Bronchial epithelial cell (primary cell): ENCODE results near the gene ARHGAP10. TPM values are rescaled to one million over a fixed set of nuclear protein-coding genes. Genes with fewer than 3 reads are reported as not detected.
"Not testable (repeated sequence)": the region's sequence is repeated elsewhere in the genome, so short reads cannot be mapped to it uniquely, and the experiment has no call there.

Experiments used
- DNase-seq: peaks from one replicate; pipeline ENCODE4 v3.0.0-alpha.2; 2010; ENCODE audit warnings: low read depth
- FAIRE-seq: peaks from 2 replicates; lab custom pipeline; 2011; peaks lifted over from hg19 to GRCh38; lab: Jason Lieb, UNC
- H3K27me3 ChIP-seq: 2 replicates; pipeline ENCODE4 v1.5.1; 2011; ENCODE audit warnings: low read length; ENCODE audit not compliant: control insufficient read depth, insufficient read depth
- H3K36me3 ChIP-seq: 2 replicates; pipeline ENCODE4 v1.5.1; 2011; ENCODE audit warnings: low read length; ENCODE audit not compliant: control insufficient read depth, insufficient read depth
- H3K4me3 ChIP-seq: 2 replicates; pipeline ENCODE4 v1.5.1; 2011; ENCODE audit warnings: mild to moderate bottlenecking, low read depth, low read length, control low read depth
- total RNA-seq: library from RNA; depleted of rRNA; stranded (reverse); fragments of >200 nt; gene quantifications from 2 replicates; pipeline ENCODE4 v1.2.1, GENCODE V29; 2014
- TF ChIP-seq, protein P1 (sequence below): IDR thresholded peaks from 2 replicates; pipeline ENCODE4 v1.5.1; 2011; ENCODE audit warnings: mild to moderate bottlenecking, moderate library complexity, low read length, control low read depth, inconsistent platforms; ENCODE audit not compliant: insufficient read depth, severe bottlenecking

ARHGAP10 gene
- total RNA-seq, 1 donor from 2014 or later: 8.4 TPM

DNA sequence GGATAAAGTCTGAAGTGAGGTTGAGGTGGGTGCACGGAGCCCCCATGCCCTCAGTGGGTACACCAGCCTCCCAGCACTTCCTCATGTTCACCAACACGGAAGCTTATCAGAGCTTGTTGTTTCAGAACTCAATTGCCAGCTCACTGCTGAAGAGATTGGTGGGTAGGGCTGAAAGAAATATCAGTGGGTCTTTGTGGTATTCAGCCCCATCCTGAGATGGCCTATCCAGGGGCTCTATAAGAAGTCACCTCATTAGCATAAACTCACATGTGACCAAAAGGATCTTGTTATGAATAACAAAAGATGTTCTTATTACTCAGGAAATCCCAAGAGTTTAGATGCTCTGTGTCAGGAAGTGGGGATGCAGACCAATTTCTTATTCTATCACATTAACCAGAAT is 177.3 kb downstream of the ARHGAP10 start:
- no peaks in the 10 kb centered on the region for H3K36me3 ChIP-seq
- no peak for FAIRE-seq
- no peak overlapping the region for H3K4me3 ChIP-seq
- TF ChIP-seq, protein P1, sequence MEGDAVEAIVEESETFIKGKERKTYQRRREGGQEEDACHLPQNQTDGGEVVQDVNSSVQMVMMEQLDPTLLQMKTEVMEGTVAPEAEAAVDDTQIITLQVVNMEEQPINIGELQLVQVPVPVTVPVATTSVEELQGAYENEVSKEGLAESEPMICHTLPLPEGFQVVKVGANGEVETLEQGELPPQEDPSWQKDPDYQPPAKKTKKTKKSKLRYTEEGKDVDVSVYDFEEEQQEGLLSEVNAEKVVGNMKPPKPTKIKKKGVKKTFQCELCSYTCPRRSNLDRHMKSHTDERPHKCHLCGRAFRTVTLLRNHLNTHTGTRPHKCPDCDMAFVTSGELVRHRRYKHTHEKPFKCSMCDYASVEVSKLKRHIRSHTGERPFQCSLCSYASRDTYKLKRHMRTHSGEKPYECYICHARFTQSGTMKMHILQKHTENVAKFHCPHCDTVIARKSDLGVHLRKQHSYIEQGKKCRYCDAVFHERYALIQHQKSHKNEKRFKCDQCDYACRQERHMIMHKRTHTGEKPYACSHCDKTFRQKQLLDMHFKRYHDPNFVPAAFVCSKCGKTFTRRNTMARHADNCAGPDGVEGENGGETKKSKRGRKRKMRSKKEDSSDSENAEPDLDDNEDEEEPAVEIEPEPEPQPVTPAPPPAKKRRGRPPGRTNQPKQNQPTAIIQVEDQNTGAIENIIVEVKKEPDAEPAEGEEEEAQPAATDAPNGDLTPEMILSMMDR: no peak
- H3K27me3 ChIP-seq: no peaks in the 10 kb centered on the region
- no peak for DNase-seq

DNA sequence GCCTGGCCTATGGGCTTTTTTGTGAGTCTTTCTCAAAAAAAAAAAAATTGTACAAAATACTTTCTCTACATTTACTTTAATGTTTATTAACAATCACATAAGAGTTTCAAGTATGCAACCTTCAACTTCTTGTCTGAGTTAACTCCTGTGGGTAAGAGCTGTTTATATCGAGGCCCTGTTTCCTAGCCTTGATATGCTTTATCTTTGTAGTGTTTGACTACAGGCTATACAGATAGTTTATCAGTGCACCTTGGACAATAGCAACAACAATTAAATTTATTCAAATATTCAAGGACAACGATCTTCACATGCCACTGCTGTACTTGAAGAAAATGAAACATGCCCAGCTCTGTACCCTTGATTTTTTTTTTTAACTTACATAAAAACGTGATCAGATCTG is 178.4 kb downstream of the ARHGAP10 start:
- Histone ChIP-seq H3K27me3 (no peaks in the 10 kb centered on the region), H3K36me3 (no peaks in the 10 kb centered on the region), H3K4me3 (no peak overlapping the region)
- no peak for DNase-seq
- FAIRE-seq: no peak
- TF ChIP-seq, protein P1: no peak

DNA sequence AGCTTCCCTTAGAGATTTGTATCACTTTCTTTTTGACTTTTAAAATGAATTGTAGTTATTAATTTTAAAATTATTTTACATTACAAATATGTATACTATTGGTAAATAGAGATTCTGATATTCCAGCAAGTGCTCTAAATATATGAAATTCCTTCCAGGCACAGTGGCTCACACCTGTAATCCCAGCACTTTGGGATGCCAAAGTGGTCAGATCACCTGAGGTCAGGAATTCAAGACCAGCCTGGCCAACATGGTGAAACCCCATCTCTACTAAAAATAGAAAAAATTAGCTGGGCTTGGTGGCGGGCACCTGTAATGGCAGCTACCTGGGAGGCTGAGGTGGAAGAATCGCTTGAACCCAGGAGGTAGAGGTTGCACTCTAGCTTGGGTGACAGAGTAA is 180.2 kb downstream of the ARHGAP10 start:
- FAIRE-seq, H3K27me3 ChIP-seq, H3K36me3 ChIP-seq, H3K4me3 ChIP-seq, DNase-seq: not testable (repeated sequence)

DNA sequence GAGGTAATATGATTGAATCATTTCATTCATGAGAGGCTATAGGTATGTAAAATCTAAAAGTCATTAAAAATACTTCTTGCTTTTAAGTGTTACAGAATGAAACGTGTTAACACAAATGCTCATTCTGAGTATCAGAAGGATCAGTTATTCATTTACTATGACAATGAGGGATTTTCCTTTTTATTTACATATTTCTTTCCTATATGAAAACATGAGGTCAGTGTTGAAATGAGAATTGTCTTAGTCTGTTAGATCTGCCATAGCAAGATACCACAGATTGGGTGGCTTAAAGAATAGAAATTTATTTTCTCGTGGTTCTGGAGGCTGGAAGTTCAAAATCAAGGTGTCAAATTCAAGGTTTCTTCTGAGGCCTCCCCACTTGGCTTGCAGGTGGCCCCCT is 181.2 kb downstream of the ARHGAP10 start:
- DNase-seq (no peak), FAIRE-seq (no peak)
- H3K4me3 ChIP-seq: no peak overlapping the region
- H3K36me3 ChIP-seq: no peaks in the 10 kb centered on the region
- TF ChIP-seq, protein P1: no peak
- no peaks in the 10 kb centered on the region for H3K27me3 ChIP-seq

DNA sequence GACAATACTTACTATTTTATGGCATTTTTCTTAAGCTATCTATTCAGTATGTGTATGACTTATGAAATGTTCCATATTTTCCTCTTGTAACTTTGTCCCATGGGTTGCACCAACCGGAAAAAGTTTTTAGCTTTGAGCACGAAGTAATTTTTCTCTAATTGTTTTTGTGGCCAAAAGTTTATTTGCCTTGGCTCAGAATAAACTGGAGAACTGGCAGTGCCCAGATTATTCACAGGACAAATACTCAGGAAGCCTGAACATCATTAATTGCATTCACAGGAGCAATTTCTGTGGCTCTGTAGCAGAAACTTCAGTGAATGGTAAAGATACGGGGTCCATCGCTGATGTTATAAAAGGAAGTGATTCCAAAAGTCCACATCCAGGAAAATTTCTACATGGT is 184.5 kb downstream of the ARHGAP10 start:
- no peaks in the 10 kb centered on the region for H3K27me3 ChIP-seq
- H3K36me3 ChIP-seq: no peaks in the 10 kb centered on the region
- FAIRE-seq (no peak), DNase-seq (no peak)
- TF ChIP-seq, protein P1: no peak
- H3K4me3 ChIP-seq: no peak overlapping the region

DNA sequence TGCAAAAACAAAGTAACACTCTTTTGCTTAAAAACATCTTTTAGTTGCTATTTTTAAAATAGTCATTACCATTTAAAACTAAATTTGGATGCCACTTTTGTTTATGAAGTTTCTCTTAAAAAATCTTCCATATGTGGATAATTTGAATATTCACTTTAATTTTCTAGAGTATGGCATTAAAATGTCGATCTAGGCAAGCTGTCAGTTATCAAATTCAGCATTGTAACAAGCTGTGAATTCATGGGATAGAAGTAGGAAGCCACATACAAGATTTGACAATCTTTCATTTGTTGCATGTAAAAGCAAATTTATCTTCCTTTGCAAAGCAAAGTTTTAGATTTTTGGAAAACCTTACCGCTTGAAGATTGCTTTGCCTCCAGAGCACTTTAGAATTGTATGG is 191.5 kb downstream of the ARHGAP10 start:
- DNase-seq (no peak), FAIRE-seq (no peak)
- TF ChIP-seq, protein P1: no peak
- no peak overlapping the region for H3K4me3 ChIP-seq
- no peaks in the 10 kb centered on the region for H3K36me3 ChIP-seq
- H3K27me3 ChIP-seq: no peaks in the 10 kb centered on the region
